Measurements from ENCODE around the gene GJB3. TPM values are rescaled to one million over a fixed set of nuclear protein-coding genes. Genes with fewer than 3 reads are reported as not detected.

Gene GJB3
- total and polyA plus RNA-seq, 2 of the 13 experiments (the other 11 are each of a cell fraction or from before 2014, with no cell fraction given) = not detected

GRCh38 chr1:34742667-34743270, 38.2 kb upstream of the GJB3 start:
- no TSS peak for BruUV-seq (replicated peaks)
- peaks cover 4 to 19% of the 10 kb centered on the region in 2 experiments; a peak in 4 of 5 replicates for H3K27me3 ChIP-seq (ENCODE audit: control insufficient read depth in 1 of 2, insufficient read depth in 2 of 2, low read length in 2 of 2)
- H4K20me1 ChIP-seq (ENCODE audit: insufficient read depth, low read length) = no peaks in the 10 kb centered on the region
- no peaks in the 10 kb centered on the region for H3K36me3 ChIP-seq (replicated peaks in 1 of 2; ENCODE audit: control insufficient read depth in 1 of 2, insufficient read depth in 2 of 2, low read length in 2 of 2)
- H3K79me2 ChIP-seq (ENCODE audit: insufficient read depth, low read length) = no peaks in the 10 kb centered on the region
- intact Hi-C loops (cut with micrococcal nuclease; ENCODE audit: unreplicated experiment) = no loop called here
- ATAC-seq = peak; percentile 98
- H3K4me2 ChIP-seq (ENCODE audit: low read depth, low read length) = no peak overlapping the region
- no peak overlapping the region; a peak in 1 of 6 replicates for H3K4me3 ChIP-seq (replicated peaks in 1 of 3; ENCODE audit: insufficient read depth in 1 of 3, low read depth in 2 of 3, low read length in 3 of 3)
- POLR2A ChIA-PET = no interaction called here
- in situ Hi-C loops (cut with HindIII; ENCODE audit: extremely low pct_ligation_motif_present, low pct_unique_long_range_greater_than_20kb) = loop anchor here (10.0 kb wide), 3 partner anchors 198 to 1108 kb away; no protein-coding TSS in a partner anchor
- 22% methylated on average over 4 of the region's 16 CpGs for WGBS (ENCODE audit: low lambda C conversion rate)
- H3K4me1 ChIP-seq (ENCODE audit: insufficient read depth, low read length) = peaks cover 6% of the 10 kb centered on the region; the same call in 1 of the 2 replicates
- CTCF ChIA-PET (ENCODE audit: low intra/inter-chr PET ratio, low total read pairs) = interaction anchor here (1.0 to 1.4 kb wide), 4 partner anchors 194 to 1110 kb away, joined by 3 to 7 read pairs (median 4); no protein-coding TSS in a partner anchor
- FAIRE-seq = peak; percentile 63
- no peak overlapping the region for H2AFZ ChIP-seq (ENCODE audit: low read length)
- H3K27ac ChIP-seq (ENCODE audit: extremely low read length, insufficient read depth, low read length) = no peak overlapping the region
- H3K9me3 ChIP-seq (ENCODE audit: low read length) = no peaks in the 10 kb centered on the region
- no peak overlapping the region for H3K9ac ChIP-seq (ENCODE audit: insufficient read depth, low read depth, low read length)
- peak; percentile 50 for DNase-seq (ENCODE audit: low spot score)
- TF ChIP-seq NFE2L2 (IDR thresholded peaks at IDR 0.05; ENCODE audit: low read length) (no peak), HNF1B (CRISPR knock-in tag; IDR thresholded peaks at IDR 0.05) (0 out of 2 replicates have a peak, but pooled peaks have one; percentile 37), RFXAP (CRISPR knock-in tag; IDR thresholded peaks at IDR 0.05; ENCODE audit: borderline replicate concordance) (no peak), ZNF253 (CRISPR knock-in tag; IDR thresholded peaks at IDR 0.05; ENCODE audit: borderline replicate concordance) (no peak), EED (CRISPR knock-in tag; IDR thresholded peaks at IDR 0.05) (no peak), GABPB1 (CRISPR knock-in tag; IDR thresholded peaks at IDR 0.05) (peak; percentile 39; the same call in 1 of the 2 replicates), ZFX (CRISPR knock-in tag; IDR thresholded peaks at IDR 0.05; ENCODE audit: low read depth) (no peak), KMT2A (CRISPR knock-in tag; IDR thresholded peaks at IDR 0.05) (no peak), ZNF446 (CRISPR knock-in tag; IDR thresholded peaks at IDR 0.05) (no peak), BHLHE40 (IDR thresholded peaks at IDR 0.05; ENCODE audit: low read length) (0 out of 2 replicates have a peak, but pooled peaks have one; percentile 36), SAP130 (CRISPR knock-in tag; IDR thresholded peaks at IDR 0.05; ENCODE audit: low read depth) (no peak), ERF (CRISPR knock-in tag; IDR thresholded peaks at IDR 0.05) (no peak), CBFB (CRISPR knock-in tag; IDR thresholded peaks at IDR 0.05) (no peak), NCOA5 (CRISPR knock-in tag; IDR thresholded peaks at IDR 0.05) (no peak), NRL (CRISPR knock-in tag; IDR thresholded peaks at IDR 0.05; ENCODE audit: borderline replicate concordance) (0 out of 2 replicates have a peak, but pooled peaks have one; percentile 24), NFE2 (CRISPR knock-in tag; IDR thresholded peaks at IDR 0.05) (no peak), RXRB (CRISPR knock-in tag; IDR thresholded peaks at IDR 0.05; ENCODE audit: borderline replicate concordance) (no peak), KLF16 (CRISPR knock-in tag; IDR thresholded peaks at IDR 0.05) (no peak), NR2F2 (IDR thresholded peaks at IDR 0.05; ENCODE audit: borderline replicate concordance, low read depth) (no peak), ADNP (CRISPR knock-in tag; IDR thresholded peaks at IDR 0.05) (no peak), MTA1 (CRISPR knock-in tag; IDR thresholded peaks at IDR 0.05; ENCODE audit: borderline replicate concordance) (no peak), MIER3 (CRISPR knock-in tag; IDR thresholded peaks at IDR 0.05; ENCODE audit: borderline replicate concordance) (no peak), ZNF329 (CRISPR knock-in tag; IDR thresholded peaks at IDR 0.05; ENCODE audit: low read depth) (no peak), ZNF749 (CRISPR knock-in tag; IDR thresholded peaks at IDR 0.05; ENCODE audit: borderline replicate concordance) (no peak), TERF1 (CRISPR knock-in tag; IDR thresholded peaks at IDR 0.05) (no peak), ZNF331 (CRISPR knock-in tag; IDR thresholded peaks at IDR 0.05) (no peak)
